ENCODE results near the gene PTPRM.

The PTPRM gene

DNA sequence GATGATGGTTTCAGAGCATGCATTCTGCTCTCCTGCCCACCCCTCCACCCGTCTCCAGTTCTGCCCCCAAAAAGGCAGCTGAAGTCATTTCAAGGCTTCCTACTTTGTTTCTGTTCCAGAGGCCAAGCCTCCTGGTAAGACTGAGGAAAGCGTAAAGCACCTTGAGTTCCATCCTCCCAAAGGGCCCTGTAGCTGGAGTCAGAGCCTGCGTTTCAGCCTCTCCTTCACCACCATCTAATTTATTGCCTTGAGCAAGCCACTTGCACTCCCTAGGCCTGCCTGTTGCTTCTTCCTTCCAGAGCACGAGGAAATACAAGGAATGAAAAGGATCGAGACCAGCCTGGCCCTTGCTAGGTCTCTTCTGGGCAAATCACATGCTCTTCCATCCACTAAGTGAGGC lies 797.9 kb downstream of the PTPRM start:
- Histone ChIP-seq H3K23ac (ENCODE audit: low read length in 2 of 2) (no peak overlapping the region), H2BK12ac (ENCODE audit: low read length in 2 of 2) (no peak overlapping the region)
- WGBS = 65% methylated on average over 5 of the region's 5 CpGs

GRCh38 chr18:8365528-8365927 lies 798.4 kb downstream of the PTPRM start:
- 95% methylated on average over 2 of the region's 2 CpGs for WGBS
- Histone ChIP-seq H4K8ac (ENCODE audit: low read length) (no peak overlapping the region), H2BK120ac (ENCODE audit: low read depth, low read length) (no peak overlapping the region)

More for the DNA sequence above, 797.9 kb downstream of the PTPRM start:
- peaks cover 3 to 9% of the 10 kb centered on the region in 2 experiments for H3K36me3 ChIP-seq (ENCODE audit: control insufficient read depth in 1 of 2, insufficient read depth in 2 of 2, low read depth in 1 of 2, low read length in 2 of 2)
- no peak overlapping the region for H3K9ac ChIP-seq (ENCODE audit: low read length)
- H2AK5ac ChIP-seq (ENCODE audit: low read length, severe bottlenecking) = no peak overlapping the region
- H4K91ac ChIP-seq (ENCODE audit: low read length) = no peak overlapping the region
- H2BK15ac ChIP-seq (ENCODE audit: low read depth, poor library complexity, severe bottlenecking) = no peak overlapping the region
- no peak overlapping the region for H2BK5ac ChIP-seq (ENCODE audit: low read depth, low read length, poor library complexity, severe bottlenecking)
- DNase-seq = no peak
- no peak overlapping the region for H4K8ac ChIP-seq (ENCODE audit: low read length)
- no peak overlapping the region for H3K4me3 ChIP-seq (ENCODE audit: insufficient read depth in 1 of 2, low read depth in 1 of 2, low read length in 2 of 2)
- H3K4ac ChIP-seq (ENCODE audit: low read depth in 1 of 2, low read length in 2 of 2) = no peak overlapping the region
- H3K79me1 ChIP-seq (replicated peaks; ENCODE audit: low read length, poor library complexity, severe bottlenecking) = peaks cover 7% of the 10 kb centered on the region
- H3K18ac ChIP-seq (ENCODE audit: low read depth in 1 of 2, low read length in 2 of 2) = no peak overlapping the region
- no peak overlapping the region for H3K27ac ChIP-seq (ENCODE audit: low read length, poor library complexity, severe bottlenecking)
- H3K14ac ChIP-seq (ENCODE audit: low read length in 2 of 2) = no peak overlapping the region
- no peak overlapping the region for H2BK120ac ChIP-seq (ENCODE audit: low read depth, low read length)
- H2AFZ ChIP-seq (ENCODE audit: low read depth, low read length) = no peak overlapping the region
- peaks cover 8% of the 10 kb centered on the region for H3K4me1 ChIP-seq (ENCODE audit: control insufficient read depth, insufficient read depth, low read depth, low read length)
- H3K9me3 ChIP-seq (ENCODE audit: control insufficient read depth, low read length) = no peaks in the 10 kb centered on the region
- peaks cover 0 to 8% of the 10 kb centered on the region in 2 experiments for H3K27me3 ChIP-seq (ENCODE audit: control insufficient read depth in 1 of 2, insufficient read depth in 1 of 2, low read length in 2 of 2)
- no peak overlapping the region for H3K4me2 ChIP-seq (ENCODE audit: low read length, poor library complexity, severe bottlenecking)

DNA sequence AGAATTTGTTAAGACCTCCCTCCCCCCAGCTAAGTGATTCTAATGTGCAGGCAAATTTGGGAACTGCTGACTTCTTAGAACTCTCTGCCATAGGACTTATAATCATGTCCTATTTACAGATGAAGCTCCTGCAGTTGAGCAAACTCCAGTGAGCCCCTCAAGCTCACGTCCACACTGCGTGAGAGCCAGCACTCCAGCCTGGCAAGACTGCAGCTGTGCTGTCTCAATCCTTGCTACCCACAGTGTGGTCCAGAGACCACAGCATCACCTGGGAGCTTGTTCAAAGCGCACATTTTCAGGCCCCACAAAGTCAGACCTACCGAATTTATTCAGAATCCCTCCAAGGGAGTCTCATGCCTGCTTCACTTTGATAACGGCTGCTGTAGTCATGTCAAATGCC lies 799.0 kb downstream of the PTPRM start:
- H3K4me3 ChIP-seq (ENCODE audit: insufficient read depth in 1 of 2, low read depth in 1 of 2, low read length in 2 of 2) = no peak overlapping the region
- peaks cover 0 to 9% of the 10 kb centered on the region in 2 experiments for H3K36me3 ChIP-seq (ENCODE audit: control insufficient read depth in 1 of 2, insufficient read depth in 2 of 2, low read depth in 1 of 2, low read length in 2 of 2)
- H3K4ac ChIP-seq (ENCODE audit: low read depth in 1 of 2, low read length in 2 of 2) = no peak overlapping the region
- no peak overlapping the region for H2BK15ac ChIP-seq (ENCODE audit: low read depth, poor library complexity, severe bottlenecking)
- H4K8ac ChIP-seq (ENCODE audit: low read length) = no peak overlapping the region
- H3K27ac ChIP-seq (ENCODE audit: low read length, poor library complexity, severe bottlenecking) = no peak overlapping the region
- DNase-seq = no peak
- H2AK5ac ChIP-seq (ENCODE audit: low read length, severe bottlenecking) = no peak overlapping the region
- H3K23ac ChIP-seq (ENCODE audit: low read length in 2 of 2) = no peak overlapping the region
- H2BK12ac ChIP-seq (ENCODE audit: low read length in 2 of 2) = no peak overlapping the region
- H3K18ac ChIP-seq (ENCODE audit: low read depth in 1 of 2, low read length in 2 of 2) = no peak overlapping the region
- no peak overlapping the region for H2BK5ac ChIP-seq (ENCODE audit: low read depth, low read length, poor library complexity, severe bottlenecking)
- no peaks in the 10 kb centered on the region for H3K9me3 ChIP-seq (ENCODE audit: control insufficient read depth, low read length)
- no peak overlapping the region for H4K91ac ChIP-seq (ENCODE audit: low read length)
- no peak overlapping the region for H2AFZ ChIP-seq (ENCODE audit: low read depth, low read length)
- H3K27me3 ChIP-seq (ENCODE audit: control insufficient read depth in 1 of 2, insufficient read depth in 1 of 2, low read length in 2 of 2) = peaks cover 0 to 8% of the 10 kb centered on the region in 2 experiments
- 93% methylated on average over 5 of the region's 5 CpGs for WGBS
- H3K4me1 ChIP-seq (ENCODE audit: control insufficient read depth, insufficient read depth, low read depth, low read length) = peaks cover 8% of the 10 kb centered on the region
- H3K4me2 ChIP-seq (ENCODE audit: low read length, poor library complexity, severe bottlenecking) = no peak overlapping the region
- peaks cover 7% of the 10 kb centered on the region for H3K79me1 ChIP-seq (replicated peaks; ENCODE audit: low read length, poor library complexity, severe bottlenecking)
- no peak overlapping the region for H3K14ac ChIP-seq (ENCODE audit: low read length in 2 of 2)
- H3K9ac ChIP-seq (ENCODE audit: low read length) = no peak overlapping the region
- H2BK120ac ChIP-seq (ENCODE audit: low read depth, low read length) = no peak overlapping the region

More at GRCh38 chr18:8365528-8365927, 798.4 kb downstream of the PTPRM start:
- Histone ChIP-seq H3K4me1 (ENCODE audit: control insufficient read depth, insufficient read depth, low read depth, low read length) (peaks cover 8% of the 10 kb centered on the region), H3K4ac (ENCODE audit: low read depth in 1 of 2, low read length in 2 of 2) (no peak overlapping the region), H3K4me2 (ENCODE audit: low read length, poor library complexity, severe bottlenecking) (no peak overlapping the region), H3K27me3 (ENCODE audit: control insufficient read depth in 1 of 2, insufficient read depth in 1 of 2, low read length in 2 of 2) (peaks cover 0 to 8% of the 10 kb centered on the region in 2 experiments), H2BK15ac (ENCODE audit: low read depth, poor library complexity, severe bottlenecking) (no peak overlapping the region), H3K9me3 (ENCODE audit: control insufficient read depth, low read length) (no peaks in the 10 kb centered on the region), H3K36me3 (ENCODE audit: control insufficient read depth in 1 of 2, insufficient read depth in 2 of 2, low read depth in 1 of 2, low read length in 2 of 2) (peaks cover 3 to 9% of the 10 kb centered on the region in 2 experiments), H3K79me1 (replicated peaks; ENCODE audit: low read length, poor library complexity, severe bottlenecking) (peaks cover 7% of the 10 kb centered on the region), H3K4me3 (ENCODE audit: insufficient read depth in 1 of 2, low read depth in 1 of 2, low read length in 2 of 2) (no peak overlapping the region), H3K27ac (ENCODE audit: low read length, poor library complexity, severe bottlenecking) (no peak overlapping the region), H3K18ac (ENCODE audit: low read depth in 1 of 2, low read length in 2 of 2) (no peak overlapping the region), H2AK5ac (ENCODE audit: low read length, severe bottlenecking) (no peak overlapping the region), H4K91ac (ENCODE audit: low read length) (no peak overlapping the region), H3K14ac (ENCODE audit: low read length in 2 of 2) (no peak overlapping the region), H2BK5ac (ENCODE audit: low read depth, low read length, poor library complexity, severe bottlenecking) (no peak overlapping the region), H3K9ac (ENCODE audit: low read length) (no peak overlapping the region), H2BK12ac (ENCODE audit: low read length in 2 of 2) (no peak overlapping the region), H3K23ac (ENCODE audit: low read length in 2 of 2) (no peak overlapping the region), H2AFZ (ENCODE audit: low read depth, low read length) (no peak overlapping the region)
- DNase-seq = no peak

DNA sequence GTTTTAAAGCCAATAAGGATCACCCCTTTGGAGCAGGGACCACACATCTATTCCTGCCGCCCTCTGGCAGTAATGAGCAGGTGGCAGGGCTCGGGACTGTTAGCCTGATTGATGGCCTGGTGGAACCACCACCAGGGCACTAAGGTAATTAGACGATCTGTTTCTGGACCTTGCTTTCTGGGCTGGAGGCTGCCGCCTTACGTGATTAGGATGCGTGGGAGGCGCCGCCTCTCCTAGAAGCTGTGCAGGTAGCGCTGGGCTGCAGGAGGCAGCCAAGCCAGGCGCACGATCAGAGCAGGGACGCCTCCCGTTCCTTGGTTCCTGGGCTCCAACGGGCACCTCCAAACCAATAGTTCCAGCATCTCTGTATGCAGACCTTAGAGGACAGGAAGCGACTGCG lies 799.5 kb downstream of the PTPRM start:
- H2BK15ac ChIP-seq (ENCODE audit: low read depth, poor library complexity, severe bottlenecking) = no peak overlapping the region
- no peak overlapping the region for H3K9ac ChIP-seq (ENCODE audit: low read length)

More for the DNA sequence above, 799.5 kb downstream of the PTPRM start:
- no peak overlapping the region for H2AK5ac ChIP-seq (ENCODE audit: low read length, severe bottlenecking)
- H3K14ac ChIP-seq (ENCODE audit: low read length in 2 of 2) = no peak overlapping the region
- H2AFZ ChIP-seq (ENCODE audit: low read depth, low read length) = no peak overlapping the region
- H4K91ac ChIP-seq (ENCODE audit: low read length) = no peak overlapping the region
- H3K4ac ChIP-seq (ENCODE audit: low read depth in 1 of 2, low read length in 2 of 2) = no peak overlapping the region
- no peak overlapping the region for H2BK120ac ChIP-seq (ENCODE audit: low read depth, low read length)
- no peak overlapping the region for H3K4me2 ChIP-seq (ENCODE audit: low read length, poor library complexity, severe bottlenecking)
- no peak overlapping the region for H3K4me3 ChIP-seq (ENCODE audit: insufficient read depth in 1 of 2, low read depth in 1 of 2, low read length in 2 of 2)
- no peak overlapping the region for H2BK5ac ChIP-seq (ENCODE audit: low read depth, low read length, poor library complexity, severe bottlenecking)
- H2BK12ac ChIP-seq (ENCODE audit: low read length in 2 of 2) = no peak overlapping the region
- peaks cover 10% of the 10 kb centered on the region for H3K79me1 ChIP-seq (replicated peaks; ENCODE audit: low read length, poor library complexity, severe bottlenecking)
- peak overlapping the region in 1 of 2 experiments; percentile 3 for H3K23ac ChIP-seq (ENCODE audit: low read length in 2 of 2)
- no peak for DNase-seq
- H3K9me3 ChIP-seq (ENCODE audit: control insufficient read depth, low read length) = no peaks in the 10 kb centered on the region
- 63% methylated on average over 16 of the region's 16 CpGs for WGBS
- peaks cover 8% of the 10 kb centered on the region for H3K4me1 ChIP-seq (ENCODE audit: control insufficient read depth, insufficient read depth, low read depth, low read length)
- H4K8ac ChIP-seq (ENCODE audit: low read length) = no peak overlapping the region
- H3K27ac ChIP-seq (ENCODE audit: low read length, poor library complexity, severe bottlenecking) = no peak overlapping the region
- H3K27me3 ChIP-seq (ENCODE audit: control insufficient read depth in 1 of 2, insufficient read depth in 1 of 2, low read length in 2 of 2) = peaks cover 0 to 8% of the 10 kb centered on the region in 2 experiments
- peaks cover 2 to 12% of the 10 kb centered on the region in 2 experiments for H3K36me3 ChIP-seq (ENCODE audit: control insufficient read depth in 1 of 2, insufficient read depth in 2 of 2, low read depth in 1 of 2, low read length in 2 of 2)
- H3K18ac ChIP-seq (ENCODE audit: low read depth in 1 of 2, low read length in 2 of 2) = no peak overlapping the region

Data from mesenchymal stem cell (in vitro differentiated cells and primary cell).